NOMO-1 treated with DMSO at 0.1 percent for 48 hours (cell line): ENCODE results near the gene PROZ.
A peak's percentile ranks its signal among the peaks of the same experiment; 100 is the strongest.
"Not testable (repeated sequence)": the region's sequence is repeated elsewhere in the genome, so short reads cannot be mapped to it uniquely, and the experiment has no call there.

Experiments
- DNase-seq: peaks from one replicate; lab custom pipeline; 2025; ENCODE audit not compliant: unreplicated experiment; lab: John Stamatoyannopoulos, UW

The PROZ gene

GRCh38 chr13:113153810-113154748 lies 4.4 kb upstream of the PROZ start:
- peak; percentile 43 for DNase-seq

- no peak for DNase-seq
These were observed 3.2 kb upstream of the PROZ start for GRCh38 chr13:113155201-113155600.

- DNase-seq, result no peak
These were observed 2.3 kb upstream of the PROZ start for GRCh38 chr13:113155982-113156655.

GRCh38 chr13:113157206-113157928 lies 1.1 kb upstream of the PROZ start:
- no peak for DNase-seq

GRCh38 chr13:113158946-113159345 lies 498 bp downstream of the PROZ start:
- DNase-seq, result no peak

GRCh38 chr13:113159701-113160100 lies 1.3 kb downstream of the PROZ start:
- DNase-seq, result no peak

GRCh38 chr13:113160983-113161382 lies 2.5 kb downstream of the PROZ start:
- DNase-seq, result no peak

GRCh38 chr13:113161433-113161832 lies 3.0 kb downstream of the PROZ start:
- DNase-seq, result no peak

- DNase-seq, result not testable (repeated sequence)
These were observed 3.5 kb downstream of the PROZ start for GRCh38 chr13:113161975-113162374.

GRCh38 chr13:113162783-113163685 lies 4.6 kb downstream of the PROZ start:
- DNase-seq, result no peak

GRCh38 chr13:113164492-113164891 lies 6.0 kb downstream of the PROZ start:
- no peak for DNase-seq

GRCh38 chr13:113166266-113166665 lies 7.8 kb downstream of the PROZ start:
- no peak for DNase-seq

- no peak for DNase-seq
These were observed 8.2 kb downstream of the PROZ start for GRCh38 chr13:113166681-113167080.

- DNase-seq, result no peak
These were observed 8.7 kb downstream of the PROZ start for GRCh38 chr13:113167155-113167554.

GRCh38 chr13:113167575-113167974 lies 9.1 kb downstream of the PROZ start:
- DNase-seq, result no peak

- no peak for DNase-seq
These were observed 9.8 kb downstream of the PROZ start for GRCh38 chr13:113168211-113168610.

GRCh38 chr13:113169277-113170272 lies 11.1 kb downstream of the PROZ start:
- no peak for DNase-seq

- no peak for DNase-seq
These were observed 12.1 kb downstream of the PROZ start for GRCh38 chr13:113170511-113170910.
